Erythroblast (primary cell): Measurements from ENCODE around the gene CLNK.

Source experiments
- GATA1 ChIP-seq: IDR thresholded peaks from 2 replicates; pipeline ENCODE4 v1.6.1; 2011; ENCODE audit warnings: low read depth, mild to moderate bottlenecking, control low read depth, low read length, moderate library complexity
- POLR2A ChIP-seq: IDR thresholded peaks from 2 replicates; pipeline ENCODE4 v1.6.1; 2011; ENCODE audit warnings: mild to moderate bottlenecking, low read length

- TF ChIP-seq POLR2A (no peak), GATA1 (no peak)
Measured at GRCh38 chr4:10688022-10688421, 3.5 kb upstream of the CLNK start.
